ENCODE results near the gene TUSC2. TPM values are rescaled to one million over a fixed set of nuclear protein-coding genes. Genes with fewer than 3 reads are reported as not detected.
A peak's percentile ranks its signal among the peaks of the same experiment; 100 is the strongest.

Gene TUSC2
- total and polyA plus RNA-seq, 9 of the 15 experiments (the other 6 are each of a cell fraction or from before 2014, with no cell fraction given): 2.8 to 67.5 (median 25.8) TPM

DNA sequence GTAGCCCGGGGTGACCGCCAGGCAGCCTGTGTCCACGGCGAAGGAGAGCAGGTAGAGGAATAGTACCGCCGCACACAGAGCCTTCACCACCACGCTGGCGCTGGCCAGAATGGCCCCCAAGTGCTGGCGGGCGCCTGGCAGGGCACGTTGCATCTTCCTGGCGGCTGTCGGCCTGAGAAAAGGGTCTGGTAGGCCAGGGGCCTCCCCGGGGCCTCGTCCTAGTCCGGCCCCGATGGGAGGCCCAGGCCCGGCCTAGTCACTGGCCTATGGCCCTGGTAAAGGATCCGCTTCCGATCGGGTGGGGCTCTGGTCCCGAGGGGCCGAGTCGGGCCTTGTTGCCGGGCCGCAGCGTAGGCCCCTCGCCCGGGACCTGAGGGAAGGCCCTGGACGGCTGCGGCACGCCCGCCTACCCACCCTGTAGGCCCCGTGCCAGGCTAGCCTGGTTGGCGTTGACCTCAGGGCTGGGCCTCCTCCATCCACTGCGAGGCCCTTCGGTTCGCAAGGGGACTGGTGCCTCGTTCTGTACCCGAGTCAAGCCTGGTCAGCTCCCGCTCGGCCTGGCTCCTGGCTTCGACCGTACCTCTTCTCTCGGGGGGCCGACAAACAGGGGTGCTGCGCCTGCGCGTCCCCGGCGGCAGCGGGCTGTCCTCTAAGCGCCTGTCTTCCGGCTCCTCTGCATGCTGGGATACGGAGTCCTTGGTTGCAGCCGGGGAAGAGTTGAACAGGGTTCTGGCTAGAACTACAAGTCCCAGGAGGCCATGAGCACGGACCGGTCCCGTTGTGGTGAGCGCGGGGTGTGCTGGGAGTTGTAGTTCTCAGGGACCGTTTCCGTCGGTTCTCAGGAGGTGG lies 31.1 kb upstream of the TUSC2 start, which contains the start of gene TMEM115 (continued):
- TF ChIP-seq, protein P1, sequence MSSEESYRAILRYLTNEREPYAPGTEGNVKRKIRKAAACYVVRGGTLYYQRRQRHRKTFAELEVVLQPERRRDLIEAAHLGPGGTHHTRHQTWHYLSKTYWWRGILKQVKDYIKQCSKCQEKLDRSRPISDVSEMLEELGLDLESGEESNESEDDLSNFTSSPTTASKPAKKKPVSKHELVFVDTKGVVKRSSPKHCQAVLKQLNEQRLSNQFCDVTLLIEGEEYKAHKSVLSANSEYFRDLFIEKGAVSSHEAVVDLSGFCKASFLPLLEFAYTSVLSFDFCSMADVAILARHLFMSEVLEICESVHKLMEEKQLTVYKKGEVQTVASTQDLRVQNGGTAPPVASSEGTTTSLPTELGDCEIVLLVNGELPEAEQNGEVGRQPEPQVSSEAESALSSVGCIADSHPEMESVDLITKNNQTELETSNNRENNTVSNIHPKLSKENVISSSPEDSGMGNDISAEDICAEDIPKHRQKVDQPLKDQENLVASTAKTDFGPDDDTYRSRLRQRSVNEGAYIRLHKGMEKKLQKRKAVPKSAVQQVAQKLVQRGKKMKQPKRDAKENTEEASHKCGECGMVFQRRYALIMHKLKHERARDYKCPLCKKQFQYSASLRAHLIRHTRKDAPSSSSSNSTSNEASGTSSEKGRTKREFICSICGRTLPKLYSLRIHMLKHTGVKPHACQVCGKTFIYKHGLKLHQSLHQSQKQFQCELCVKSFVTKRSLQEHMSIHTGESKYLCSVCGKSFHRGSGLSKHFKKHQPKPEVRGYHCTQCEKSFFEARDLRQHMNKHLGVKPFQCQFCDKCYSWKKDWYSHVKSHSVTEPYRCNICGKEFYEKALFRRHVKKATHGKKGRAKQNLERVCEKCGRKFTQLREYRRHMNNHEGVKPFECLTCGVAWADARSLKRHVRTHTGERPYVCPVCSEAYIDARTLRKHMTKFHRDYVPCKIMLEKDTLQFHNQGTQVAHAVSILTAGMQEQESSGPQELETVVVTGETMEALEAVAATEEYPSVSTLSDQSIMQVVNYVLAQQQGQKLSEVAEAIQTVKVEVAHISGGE (CRISPR knock-in tag; IDR thresholded peaks at IDR 0.05): peak in 1 of 3 experiments; percentile 89; a peak in 2 of 6 replicates
- no peak for TF ChIP-seq ZNF57 (CRISPR knock-in tag; IDR thresholded peaks at IDR 0.05)
- no peak for TF ChIP-seq FOXP1 (CRISPR knock-in tag; IDR thresholded peaks at IDR 0.05)
- TF ChIP-seq TEAD4 (IDR thresholded peaks at IDR 0.05; ENCODE audit: low read length): no peak
- no peak for TF ChIP-seq TEAD4 (CRISPR knock-in tag; IDR thresholded peaks at IDR 0.05; ENCODE audit: borderline replicate concordance)
- TF ChIP-seq ZNF143 (CRISPR knock-in tag; IDR thresholded peaks at IDR 0.05): peak; percentile 99
- TF ChIP-seq RFX7 (CRISPR knock-in tag; IDR thresholded peaks at IDR 0.05): no peak
- no peak for TF ChIP-seq POLR2AphosphoS5 (IDR thresholded peaks at IDR 0.05; ENCODE audit: control insufficient read depth, insufficient read depth, low read depth, low read length)
- peak in 1 of 3 experiments; percentile 71 for TF ChIP-seq YY1 (IDR thresholded peaks at IDR 0.05; ENCODE audit: borderline replicate concordance in 1 of 3, control insufficient read depth in 1 of 3, extremely low read depth in 1 of 3, insufficient read depth in 3 of 3, insufficient read length in 1 of 3, insufficient replicate concordance in 2 of 3, low read depth in 1 of 3, low read length in 2 of 3)
- no peak for TF ChIP-seq ZNF77 (CRISPR knock-in tag; IDR thresholded peaks at IDR 0.05)
- TF ChIP-seq ZNF197 (CRISPR knock-in tag; IDR thresholded peaks at IDR 0.05; ENCODE audit: low read depth): peak; percentile 80
- no peak for TF ChIP-seq XRCC4 (IDR thresholded peaks at IDR 0.05; ENCODE audit: extremely low read depth, insufficient read depth, insufficient read length)
- TF ChIP-seq, protein P2, sequence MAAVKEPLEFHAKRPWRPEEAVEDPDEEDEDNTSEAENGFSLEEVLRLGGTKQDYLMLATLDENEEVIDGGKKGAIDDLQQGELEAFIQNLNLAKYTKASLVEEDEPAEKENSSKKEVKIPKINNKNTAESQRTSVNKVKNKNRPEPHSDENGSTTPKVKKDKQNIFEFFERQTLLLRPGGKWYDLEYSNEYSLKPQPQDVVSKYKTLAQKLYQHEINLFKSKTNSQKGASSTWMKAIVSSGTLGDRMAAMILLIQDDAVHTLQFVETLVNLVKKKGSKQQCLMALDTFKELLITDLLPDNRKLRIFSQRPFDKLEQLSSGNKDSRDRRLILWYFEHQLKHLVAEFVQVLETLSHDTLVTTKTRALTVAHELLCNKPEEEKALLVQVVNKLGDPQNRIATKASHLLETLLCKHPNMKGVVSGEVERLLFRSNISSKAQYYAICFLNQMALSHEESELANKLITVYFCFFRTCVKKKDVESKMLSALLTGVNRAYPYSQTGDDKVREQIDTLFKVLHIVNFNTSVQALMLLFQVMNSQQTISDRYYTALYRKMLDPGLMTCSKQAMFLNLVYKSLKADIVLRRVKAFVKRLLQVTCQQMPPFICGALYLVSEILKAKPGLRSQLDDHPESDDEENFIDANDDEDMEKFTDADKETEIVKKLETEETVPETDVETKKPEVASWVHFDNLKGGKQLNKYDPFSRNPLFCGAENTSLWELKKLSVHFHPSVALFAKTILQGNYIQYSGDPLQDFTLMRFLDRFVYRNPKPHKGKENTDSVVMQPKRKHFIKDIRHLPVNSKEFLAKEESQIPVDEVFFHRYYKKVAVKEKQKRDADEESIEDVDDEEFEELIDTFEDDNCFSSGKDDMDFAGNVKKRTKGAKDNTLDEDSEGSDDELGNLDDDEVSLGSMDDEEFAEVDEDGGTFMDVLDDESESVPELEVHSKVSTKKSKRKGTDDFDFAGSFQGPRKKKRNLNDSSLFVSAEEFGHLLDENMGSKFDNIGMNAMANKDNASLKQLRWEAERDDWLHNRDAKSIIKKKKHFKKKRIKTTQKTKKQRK (IDR thresholded peaks at IDR 0.05; ENCODE audit: borderline replicate concordance, low read depth, low read length): no peak
- TF ChIP-seq KDM5B (IDR thresholded peaks at IDR 0.05; ENCODE audit: insufficient replicate concordance, low read depth, low read length): peak; percentile 34
- TF ChIP-seq MTA1 (IDR thresholded peaks at IDR 0.05; ENCODE audit: borderline replicate concordance): peak; percentile 23; the same call in 1 of the 2 replicates
- TF ChIP-seq OTX1 (CRISPR knock-in tag; IDR thresholded peaks at IDR 0.05): no peak
- no peak for TF ChIP-seq DACH1 (IDR thresholded peaks at IDR 0.05; ENCODE audit: partially characterized antibody)
- peak; percentile 67 for TF ChIP-seq MEIS2 (IDR thresholded peaks at IDR 0.05; ENCODE audit: partially characterized antibody)
- TF ChIP-seq GTF2E2 (tag; IDR thresholded peaks at IDR 0.05): no peak
- peak; percentile 93 for TF ChIP-seq GABPA (tag; conservative IDR thresholded peaks at IDR 0.05; ENCODE audit: low read depth)
